ENCODE measurements around the gene IGLL5.

- TF ChIP-seq EZH2phosphoT487 (IDR thresholded peaks at IDR 0.05; ENCODE audit: borderline replicate concordance, low read length) = no peak
- TF ChIP-seq, protein P1, sequence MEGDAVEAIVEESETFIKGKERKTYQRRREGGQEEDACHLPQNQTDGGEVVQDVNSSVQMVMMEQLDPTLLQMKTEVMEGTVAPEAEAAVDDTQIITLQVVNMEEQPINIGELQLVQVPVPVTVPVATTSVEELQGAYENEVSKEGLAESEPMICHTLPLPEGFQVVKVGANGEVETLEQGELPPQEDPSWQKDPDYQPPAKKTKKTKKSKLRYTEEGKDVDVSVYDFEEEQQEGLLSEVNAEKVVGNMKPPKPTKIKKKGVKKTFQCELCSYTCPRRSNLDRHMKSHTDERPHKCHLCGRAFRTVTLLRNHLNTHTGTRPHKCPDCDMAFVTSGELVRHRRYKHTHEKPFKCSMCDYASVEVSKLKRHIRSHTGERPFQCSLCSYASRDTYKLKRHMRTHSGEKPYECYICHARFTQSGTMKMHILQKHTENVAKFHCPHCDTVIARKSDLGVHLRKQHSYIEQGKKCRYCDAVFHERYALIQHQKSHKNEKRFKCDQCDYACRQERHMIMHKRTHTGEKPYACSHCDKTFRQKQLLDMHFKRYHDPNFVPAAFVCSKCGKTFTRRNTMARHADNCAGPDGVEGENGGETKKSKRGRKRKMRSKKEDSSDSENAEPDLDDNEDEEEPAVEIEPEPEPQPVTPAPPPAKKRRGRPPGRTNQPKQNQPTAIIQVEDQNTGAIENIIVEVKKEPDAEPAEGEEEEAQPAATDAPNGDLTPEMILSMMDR (conservative IDR thresholded peaks at IDR 0.05; ENCODE audit: low read depth, low read length) = no peak
- TF ChIP-seq EZH2 (IDR thresholded peaks at IDR 0.05; ENCODE audit: low read length, unreplicated experiment) = no peak
Observed at GRCh38 chr22:22941831-22942510, 54.4 kb downstream of the IGLL5 start.

All from PC-3 (cell line).